CD4-positive, alpha-beta memory T cell (primary cell): ENCODE measurements around the gene TM9SF4. TPM values are rescaled to one million over a fixed set of nuclear protein-coding genes. Genes with fewer than 3 reads are reported as not detected.
A peak's percentile ranks its signal among the peaks of the same experiment; 100 is the strongest.

Source experiments
- CTCF ChIA-PET: fragments of 350-600 bp; sonication (Branson Sonifier 250); formaldehyde crosslinking; loops from one replicate; lab custom pipeline; 2021; ENCODE audit warnings: inconsistent platforms; ENCODE audit not compliant: partially characterized antibody; lab: Charles Lee
- POLR2A ChIA-PET: fragments of 350-600 bp; sonication (Branson Sonifier 250); formaldehyde crosslinking; loops from one replicate; lab custom pipeline; 2021; ENCODE audit not compliant: partially characterized antibody; lab: Charles Lee
- DNase-seq, 5 donors: peaks; one replicate each; pipeline versions ENCODE4 v3.0.0 to v3.0.0-alpha.2; 2020 to 2022; ENCODE audit warnings: mixed read lengths in 1 of 5
- H3K27ac ChIP-seq: one replicate; pipeline ENCODE4 v1.7.0; 2013; ENCODE audit warnings: low read depth, low read length
- H3K27me3 ChIP-seq: 2 replicates; pipeline ENCODE4 v1.7.0; 2013; ENCODE audit warnings: mild to moderate bottlenecking, low read length, moderate library complexity; ENCODE audit not compliant: insufficient read depth
- H3K36me3 ChIP-seq: 2 replicates; pipeline ENCODE4 v1.7.0; 2013; ENCODE audit warnings: mild to moderate bottlenecking, low read length, moderate library complexity; ENCODE audit not compliant: insufficient read depth
- H3K4me1 ChIP-seq: 2 replicates; pipeline ENCODE4 v1.7.0; 2013; ENCODE audit warnings: mild to moderate bottlenecking, low read length, moderate library complexity; ENCODE audit not compliant: insufficient read depth
- H3K4me3 ChIP-seq, 2 donors: one replicate each; pipeline ENCODE4 v1.7.0; 2013; ENCODE audit warnings: low read length in 2 of 2, mild to moderate bottlenecking in 1 of 2
- H3K9me3 ChIP-seq, 2 donors: one replicate each; pipeline ENCODE4 v1.7.0; 2013; ENCODE audit warnings: low read length in 2 of 2, control low read depth in 1 of 2; ENCODE audit not compliant: control insufficient read depth in 1 of 2
- H3K27ac Mint-ChIP-seq, 7 donors: one replicate each; pipeline ENCODE4 v1.8.0; 2020 to 2021; ENCODE audit warnings: mixed read lengths in 7 of 7, mild to moderate bottlenecking in 6 of 7, inconsistent platforms in 3 of 7, moderate library complexity in 3 of 7
- H3K27me3 Mint-ChIP-seq, 2 donors: one replicate each; pipeline ENCODE4 v1.8.0; 2020 to 2021; ENCODE audit warnings: mixed read lengths in 2 of 2
- H3K36me3 Mint-ChIP-seq, 2 donors: one replicate each; pipeline ENCODE4 v1.8.0; 2020 to 2021; ENCODE audit warnings: mixed read lengths in 2 of 2, inconsistent platforms in 1 of 2, mild to moderate bottlenecking in 1 of 2
- H3K4me1 Mint-ChIP-seq, 4 donors: one replicate each; pipeline ENCODE4 v1.8.0; 2020 to 2021; ENCODE audit warnings: mixed read lengths in 4 of 4, mild to moderate bottlenecking in 1 of 4
- H3K4me3 Mint-ChIP-seq, 8 donors: one replicate each; pipeline ENCODE4 v1.8.0; 2020 to 2021; ENCODE audit warnings: mixed read lengths in 8 of 8, mild to moderate bottlenecking in 7 of 8, moderate library complexity in 6 of 8, inconsistent platforms in 3 of 8
- H3K9me3 Mint-ChIP-seq, 8 donors: one replicate each; pipeline ENCODE4 v1.8.0; 2020 to 2021; ENCODE audit warnings: mixed read lengths in 8 of 8, mild to moderate bottlenecking in 5 of 8, inconsistent platforms in 3 of 8, moderate library complexity in 1 of 8
- intact Hi-C: fragments of 100-400 bp; cut with micrococcal nuclease; formaldehyde crosslinking; loops from one replicate; pipeline ENCODE4 v1.15.1; 2023
- polyA plus RNA-seq, 2 donors: library from polyadenylated mRNA; unstranded; fragments of 300-500 nt; fragmentation: Illumina TruSeq; gene quantifications; one replicate each; pipeline ENCODE4 v1.2.3, GENCODE V29; 2021
- total RNA-seq, 2 experiments: library from RNA; stranded (reverse); gene quantifications; one replicate each; pipeline ENCODE4 v1.2.3, GENCODE V29; 2021

The TM9SF4 gene
- total and polyA plus RNA-seq, 4 experiments from 2014 or later: 33.4 to 40.7 (median 36.7) TPM

GRCh38 chr20:32127347-32127746, 17.8 kb downstream of the TM9SF4 start:
- peaks cover 0 to 2% (median 0%) of the 10 kb centered on the region in 8 donors for H3K9me3 Mint-ChIP-seq
- no peak overlapping the region for H3K27ac Mint-ChIP-seq
- H3K4me3 ChIP-seq: no peak overlapping the region
- peaks cover 6% of the 10 kb centered on the region for H3K36me3 ChIP-seq
- no peaks in the 10 kb centered on the region for H3K4me1 ChIP-seq
- H3K9me3 ChIP-seq: no peaks in the 10 kb centered on the region
- no peaks in the 10 kb centered on the region for H3K27me3 ChIP-seq
- H3K36me3 Mint-ChIP-seq: peaks cover 15 to 17% of the 10 kb centered on the region in 2 donors
- no peaks in the 10 kb centered on the region for H3K27me3 Mint-ChIP-seq
- ChIA-PET CTCF (no interaction called here), POLR2A (no interaction called here)
- peaks cover 4 to 25% (median 14%) of the 10 kb centered on the region in 4 donors for H3K4me1 Mint-ChIP-seq
- intact Hi-C loops: no loop called here
- no peak for DNase-seq
- no peak overlapping the region for H3K27ac ChIP-seq
- no peak overlapping the region for H3K4me3 Mint-ChIP-seq

DNA sequence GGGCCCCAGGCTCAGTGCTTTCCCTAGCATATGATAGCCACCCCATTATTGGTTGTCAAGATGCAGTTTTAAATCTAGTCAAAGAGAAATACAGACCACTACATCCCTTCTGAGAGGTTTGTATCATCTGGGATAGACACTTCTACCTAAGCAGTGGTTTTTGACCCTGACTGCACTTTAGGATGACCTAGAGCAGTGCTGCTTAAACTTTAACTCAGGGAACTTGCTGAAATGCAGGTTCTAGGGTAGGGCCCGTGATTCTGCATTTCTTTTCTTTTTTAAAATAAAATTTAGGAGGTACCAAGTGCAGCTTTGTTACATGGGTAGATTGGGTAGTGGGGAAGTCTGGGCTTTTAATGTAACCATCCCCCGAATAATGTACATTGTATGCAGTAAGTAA, 18.7 kb downstream of the TM9SF4 start:
- no peaks in the 10 kb centered on the region for H3K27me3 Mint-ChIP-seq
- H3K36me3 ChIP-seq: peaks cover 6% of the 10 kb centered on the region
- H3K36me3 Mint-ChIP-seq: peaks cover 20 to 22% of the 10 kb centered on the region in 2 donors
- H3K27ac Mint-ChIP-seq: no peak overlapping the region
- CTCF ChIA-PET: interaction anchor here (0.9 kb wide), 1 partner anchor 37 kb away, joined by 3 read pairs; no protein-coding TSS in a partner anchor
- H3K27me3 ChIP-seq: no peaks in the 10 kb centered on the region
- peaks cover 12 to 31% (median 16%) of the 10 kb centered on the region in 4 donors for H3K4me1 Mint-ChIP-seq
- no peak overlapping the region for H3K4me3 Mint-ChIP-seq
- H3K4me3 ChIP-seq: no peak overlapping the region
- intact Hi-C loops: no loop called here
- POLR2A ChIA-PET: no interaction called here
- no peaks in the 10 kb centered on the region for H3K9me3 ChIP-seq
- no peak for DNase-seq
- peaks cover 0 to 3% (median 0%) of the 10 kb centered on the region in 8 donors for H3K9me3 Mint-ChIP-seq
- no peak overlapping the region for H3K27ac ChIP-seq
- no peaks in the 10 kb centered on the region for H3K4me1 ChIP-seq

GRCh38 chr20:32129863-32130262, 20.3 kb downstream of the TM9SF4 start:
- Mint-ChIP-seq H3K4me1 (peaks cover 12 to 34% (median 18%) of the 10 kb centered on the region in 4 donors), H3K27me3 (no peaks in the 10 kb centered on the region), H3K9me3 (peaks cover 0 to 4% (median 0%) of the 10 kb centered on the region in 8 donors), H3K36me3 (peaks cover 21% of the 10 kb centered on the region in 2 donors), H3K4me3 (no peak overlapping the region), H3K27ac (no peak overlapping the region)
- no peak for DNase-seq
- no peaks in the 10 kb centered on the region for H3K9me3 ChIP-seq
- H3K4me1 ChIP-seq: no peaks in the 10 kb centered on the region
- CTCF ChIA-PET: no interaction called here
- POLR2A ChIA-PET: no interaction called here
- no peaks in the 10 kb centered on the region for H3K27me3 ChIP-seq
- H3K36me3 ChIP-seq: peaks cover 5% of the 10 kb centered on the region
- no peak overlapping the region for H3K27ac ChIP-seq
- H3K4me3 ChIP-seq: no peak overlapping the region
- intact Hi-C loops: no loop called here

DNA sequence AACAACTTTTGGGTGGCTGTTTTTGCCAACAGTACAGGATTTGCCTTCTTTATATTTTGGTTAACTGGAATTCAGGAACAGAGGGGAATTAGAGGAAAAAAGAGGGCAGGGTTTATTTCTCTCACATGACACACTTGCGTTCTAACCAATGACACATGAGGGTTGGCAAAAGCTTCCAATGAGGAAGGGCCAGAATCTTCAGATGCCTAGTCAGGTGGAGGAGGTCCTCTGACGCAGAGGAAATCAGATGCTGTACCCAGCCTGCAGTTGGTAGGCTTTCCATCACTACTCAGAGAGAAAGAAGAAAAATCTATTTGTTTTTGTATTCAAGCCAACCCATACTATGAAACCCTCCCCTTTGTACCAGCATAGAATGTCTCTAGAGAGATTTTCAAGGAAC, 20.8 kb downstream of the TM9SF4 start:
- Mint-ChIP-seq H3K36me3 (peaks cover 21 to 22% of the 10 kb centered on the region in 2 donors), H3K27me3 (no peaks in the 10 kb centered on the region), H3K27ac (peak overlapping the region in 3 of 7 donors; percentile 55 to 75 (median 56)), H3K4me3 (no peak overlapping the region), H3K9me3 (peaks cover 0 to 4% (median 0%) of the 10 kb centered on the region in 8 donors), H3K4me1 (peaks cover 12 to 34% (median 18%) of the 10 kb centered on the region in 4 donors)
- ChIA-PET POLR2A (no interaction called here), CTCF (no interaction called here)
- Histone ChIP-seq H3K4me1 (no peaks in the 10 kb centered on the region), H3K36me3 (no peaks in the 10 kb centered on the region), H3K27ac (no peak overlapping the region), H3K9me3 (no peaks in the 10 kb centered on the region), H3K4me3 (no peak overlapping the region), H3K27me3 (no peaks in the 10 kb centered on the region)
- DNase-seq: no peak
- intact Hi-C loops: no loop called here

DNA sequence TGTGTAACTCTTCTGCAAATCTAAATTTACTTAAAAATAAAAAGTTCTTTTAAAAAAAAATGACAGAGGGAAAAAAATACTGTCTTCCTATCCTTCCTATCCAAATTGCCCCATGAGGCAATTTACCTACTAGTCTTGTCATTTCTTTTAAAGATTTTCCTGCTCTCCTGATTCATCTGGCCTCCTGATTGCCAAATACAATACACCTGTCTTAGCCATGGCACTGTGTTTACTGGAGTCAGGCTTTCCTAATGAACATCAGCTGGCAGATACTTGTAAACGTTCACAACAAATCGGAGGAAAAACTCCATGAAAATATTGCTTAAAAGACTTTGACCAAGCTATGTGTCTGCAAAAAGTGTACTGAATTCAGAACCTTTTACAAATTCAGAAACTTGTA, 21.5 kb downstream of the TM9SF4 start:
- CTCF ChIA-PET: interaction anchor here (0.6 kb wide), 1 partner anchor 153 kb away, joined by 3 read pairs; no protein-coding TSS in a partner anchor
- Mint-ChIP-seq H3K4me1 (peaks cover 12 to 31% (median 17%) of the 10 kb centered on the region in 4 donors), H3K27me3 (no peaks in the 10 kb centered on the region), H3K36me3 (peaks cover 21 to 25% of the 10 kb centered on the region in 2 donors), H3K27ac (no peak overlapping the region), H3K9me3 (peaks cover 0 to 4% (median 0%) of the 10 kb centered on the region in 8 donors), H3K4me3 (no peak overlapping the region)
- H3K27me3 ChIP-seq: no peaks in the 10 kb centered on the region
- POLR2A ChIA-PET: no interaction called here
- H3K4me3 ChIP-seq: no peak overlapping the region
- no peak overlapping the region for H3K27ac ChIP-seq
- H3K4me1 ChIP-seq: no peaks in the 10 kb centered on the region
- no peaks in the 10 kb centered on the region for H3K9me3 ChIP-seq
- intact Hi-C loops: no loop called here
- peaks cover 2% of the 10 kb centered on the region for H3K36me3 ChIP-seq
- no peak for DNase-seq

DNA sequence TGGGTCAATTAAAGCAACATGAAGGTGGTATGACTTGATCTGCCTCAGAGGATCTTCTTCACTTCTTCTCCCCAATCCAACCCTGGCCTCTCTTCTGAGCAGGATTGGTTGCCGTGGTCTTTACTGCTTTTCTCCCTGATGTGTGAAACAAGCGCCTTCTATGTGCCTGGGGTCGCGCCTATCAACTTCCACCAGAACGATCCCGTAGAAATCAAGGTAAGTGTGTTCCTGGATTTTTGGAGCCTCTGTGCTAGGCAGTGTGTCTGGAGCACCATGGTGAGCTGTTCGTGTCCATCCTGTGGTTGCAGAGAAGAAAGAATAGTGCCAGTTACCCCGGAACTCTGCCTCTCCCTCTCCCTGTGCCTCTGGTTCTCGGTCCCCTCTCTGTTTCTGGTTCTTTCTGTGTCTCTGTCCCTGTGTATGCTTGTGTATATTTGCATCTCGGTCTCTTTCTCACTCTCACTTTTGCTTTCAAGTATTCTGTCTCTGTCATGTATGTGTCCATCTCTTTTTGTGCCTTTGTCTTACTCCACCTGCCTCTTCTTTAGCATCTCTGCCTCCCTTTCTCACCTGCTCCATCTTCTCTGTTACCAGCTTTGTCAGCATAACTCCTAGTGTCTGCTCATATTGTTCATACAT, 23.5 kb downstream of the TM9SF4 start:
- Histone ChIP-seq H3K9me3 (no peaks in the 10 kb centered on the region), H3K27ac (no peak overlapping the region), H3K27me3 (no peaks in the 10 kb centered on the region), H3K4me3 (no peak overlapping the region), H3K36me3 (peaks cover 14% of the 10 kb centered on the region), H3K4me1 (no peaks in the 10 kb centered on the region)
- Mint-ChIP-seq H3K4me1 (peaks cover 11 to 29% (median 15%) of the 10 kb centered on the region in 4 donors), H3K27me3 (no peaks in the 10 kb centered on the region), H3K4me3 (no peak overlapping the region), H3K36me3 (peaks cover 29 to 41% of the 10 kb centered on the region in 2 donors), H3K27ac (peak overlapping the region in 4 of 7 donors; percentile 6 to 51 (median 20)), H3K9me3 (peaks cover 0 to 2% (median 0%) of the 10 kb centered on the region in 8 donors)
- POLR2A ChIA-PET: no interaction called here
- intact Hi-C loops: no loop called here
- CTCF ChIA-PET: no interaction called here
- DNase-seq: no peak

- Mint-ChIP-seq H3K4me3 (no peak overlapping the region), H3K36me3 (peaks cover 31 to 46% of the 10 kb centered on the region in 2 donors), H3K9me3 (peaks cover 0 to 2% (median 0%) of the 10 kb centered on the region in 8 donors), H3K27ac (no peak overlapping the region), H3K4me1 (peaks cover 11 to 29% (median 13%) of the 10 kb centered on the region in 4 donors), H3K27me3 (no peaks in the 10 kb centered on the region)
- Histone ChIP-seq H3K4me1 (no peaks in the 10 kb centered on the region), H3K9me3 (no peaks in the 10 kb centered on the region), H3K27me3 (no peaks in the 10 kb centered on the region), H3K27ac (no peak overlapping the region), H3K4me3 (no peak overlapping the region), H3K36me3 (peaks cover 19% of the 10 kb centered on the region)
- intact Hi-C loops: no loop called here
- DNase-seq: no peak
- POLR2A ChIA-PET: no interaction called here
- CTCF ChIA-PET: interaction anchor here (0.6 kb wide), 1 partner anchor 27 kb away, joined by 3 read pairs; no protein-coding TSS in a partner anchor
These were observed 24.5 kb downstream of the TM9SF4 start for GRCh38 chr20:32134026-32134425.
